ENCODE results near the gene NELFA. TPM values are rescaled to one million over a fixed set of nuclear protein-coding genes. Genes with fewer than 3 reads are reported as not detected.

Gene NELFA
- total RNA-seq: 14.7 and 21.8 TPM in 2 replicates

- DNase-seq (ENCODE audit: extremely low read depth, low read depth, low spot score): peak; percentile 67
Observed at GRCh38 chr4:2008921-2009650, at the start of gene NELFA. Gene NELFA (minus strand): TSS chr4:2008974. CDS start chr4:2008959, 15 bp downstream.

DNA sequence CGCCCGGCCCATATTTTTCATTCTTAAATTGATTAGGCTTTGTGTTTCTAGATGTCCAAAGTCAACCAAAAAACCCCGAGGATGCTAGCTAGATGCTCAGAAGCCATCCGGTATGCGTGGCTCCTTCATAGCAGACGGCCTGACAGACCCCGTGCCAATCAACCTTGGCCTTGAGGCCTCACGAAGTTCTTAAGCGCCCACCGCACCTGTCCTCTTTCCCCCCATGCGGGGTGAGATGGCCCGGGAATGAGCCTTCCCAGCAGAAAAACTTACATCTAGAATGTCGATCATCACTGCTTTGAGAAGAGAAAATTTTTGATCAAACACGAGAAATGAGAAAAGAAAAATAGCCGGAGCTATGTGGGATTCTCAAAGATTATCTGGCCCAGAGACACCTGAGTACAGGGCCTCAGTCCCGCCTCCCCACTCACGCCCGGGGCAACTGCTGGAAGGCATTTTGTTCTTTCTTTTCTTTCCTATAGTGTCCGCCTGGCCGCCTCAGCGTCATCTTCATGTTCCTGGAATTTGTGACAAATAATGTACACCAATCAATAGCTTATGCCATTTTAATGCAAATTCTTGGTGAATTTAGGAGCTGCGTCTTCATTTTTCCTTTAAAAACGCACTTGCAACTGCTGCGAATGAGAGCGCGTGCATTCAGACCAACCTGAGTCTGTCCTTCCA, 48.8 kb upstream of the NELFA start:
- DNase-seq (ENCODE audit: extremely low read depth, low read depth, low spot score): no peak

DNA sequence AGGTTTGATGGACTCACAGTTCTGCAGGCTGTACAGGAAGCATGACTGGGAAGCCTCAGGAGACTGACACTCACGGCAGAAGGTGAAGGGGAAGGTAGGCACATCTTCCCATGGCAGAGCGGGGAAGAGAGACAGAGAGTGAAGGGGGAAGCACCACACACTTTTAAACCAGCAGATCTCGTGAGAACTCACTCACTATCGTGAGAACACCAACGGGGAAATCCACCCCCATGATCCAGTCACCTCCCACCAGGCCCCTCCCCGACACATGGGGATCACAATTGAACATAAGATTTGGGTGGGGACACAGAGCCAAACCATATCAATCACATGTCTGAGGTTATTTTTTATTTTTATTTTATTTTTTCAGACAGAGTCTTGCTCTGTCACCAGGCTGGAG, 45.4 kb upstream of the NELFA start:
- DNase-seq (ENCODE audit: extremely low read depth, low read depth, low spot score): no peak

GRCh38 chr4:2051086-2051485, 42.3 kb upstream of the NELFA start:
- DNase-seq (ENCODE audit: extremely low read depth, low read depth, low spot score): no peak

- no peak for DNase-seq (ENCODE audit: extremely low read depth, low read depth, low spot score)
Observed at GRCh38 chr4:2049811-2050210, 41.0 kb upstream of the NELFA start.

- DNase-seq (ENCODE audit: extremely low read depth, low read depth, low spot score): no peak
Observed at GRCh38 chr4:2049381-2049780, 40.6 kb upstream of the NELFA start.

- DNase-seq (ENCODE audit: extremely low read depth, low read depth, low spot score): no peak
Observed at GRCh38 chr4:2048831-2049230, 40.1 kb upstream of the NELFA start.

DNA sequence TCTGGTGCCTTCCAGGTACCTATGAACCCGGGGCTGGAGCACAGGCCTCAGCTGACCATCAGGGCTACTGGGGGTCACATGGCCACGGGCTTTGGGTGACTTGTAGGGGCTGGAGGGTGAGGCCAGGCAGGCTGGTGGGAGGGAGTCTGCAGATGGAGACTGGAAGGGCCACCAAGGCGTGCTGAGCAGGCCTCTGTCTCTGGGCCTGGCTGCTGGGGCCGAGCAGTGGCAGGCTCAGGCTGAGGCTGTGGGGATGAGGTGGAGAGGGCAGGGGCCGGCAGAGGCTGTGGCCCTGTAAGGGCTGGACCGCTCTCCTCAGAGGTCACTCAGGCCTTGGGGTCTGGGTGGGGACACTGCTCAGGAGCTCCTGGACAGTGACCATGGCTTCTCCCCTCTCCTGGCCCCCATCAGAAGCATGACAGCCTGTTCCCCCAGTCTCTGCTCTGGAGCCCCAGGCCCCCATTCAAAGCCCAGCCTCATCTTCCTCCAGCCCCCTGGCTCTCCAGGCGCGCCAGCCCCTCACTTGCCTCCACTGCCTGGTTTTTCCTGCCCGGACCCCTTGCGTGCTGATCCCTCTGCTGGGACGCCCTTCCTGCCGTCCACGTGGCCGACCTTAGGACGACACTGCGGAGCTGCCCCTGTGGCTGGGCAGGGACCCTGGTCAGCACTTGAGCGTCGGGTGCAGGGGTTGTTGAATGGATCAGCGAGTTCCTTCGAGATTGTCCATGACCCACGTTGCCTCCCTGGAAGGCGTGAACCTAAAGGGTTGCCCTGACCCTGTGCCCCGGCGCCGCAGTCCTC, 39.2 kb upstream of the NELFA start:
- DNase-seq (ENCODE audit: extremely low read depth, low read depth, low spot score): no peak

GRCh38 chr4:2047031-2047660, 38.4 kb upstream of the NELFA start:
- DNase-seq (ENCODE audit: extremely low read depth, low read depth, low spot score): no peak

DNA sequence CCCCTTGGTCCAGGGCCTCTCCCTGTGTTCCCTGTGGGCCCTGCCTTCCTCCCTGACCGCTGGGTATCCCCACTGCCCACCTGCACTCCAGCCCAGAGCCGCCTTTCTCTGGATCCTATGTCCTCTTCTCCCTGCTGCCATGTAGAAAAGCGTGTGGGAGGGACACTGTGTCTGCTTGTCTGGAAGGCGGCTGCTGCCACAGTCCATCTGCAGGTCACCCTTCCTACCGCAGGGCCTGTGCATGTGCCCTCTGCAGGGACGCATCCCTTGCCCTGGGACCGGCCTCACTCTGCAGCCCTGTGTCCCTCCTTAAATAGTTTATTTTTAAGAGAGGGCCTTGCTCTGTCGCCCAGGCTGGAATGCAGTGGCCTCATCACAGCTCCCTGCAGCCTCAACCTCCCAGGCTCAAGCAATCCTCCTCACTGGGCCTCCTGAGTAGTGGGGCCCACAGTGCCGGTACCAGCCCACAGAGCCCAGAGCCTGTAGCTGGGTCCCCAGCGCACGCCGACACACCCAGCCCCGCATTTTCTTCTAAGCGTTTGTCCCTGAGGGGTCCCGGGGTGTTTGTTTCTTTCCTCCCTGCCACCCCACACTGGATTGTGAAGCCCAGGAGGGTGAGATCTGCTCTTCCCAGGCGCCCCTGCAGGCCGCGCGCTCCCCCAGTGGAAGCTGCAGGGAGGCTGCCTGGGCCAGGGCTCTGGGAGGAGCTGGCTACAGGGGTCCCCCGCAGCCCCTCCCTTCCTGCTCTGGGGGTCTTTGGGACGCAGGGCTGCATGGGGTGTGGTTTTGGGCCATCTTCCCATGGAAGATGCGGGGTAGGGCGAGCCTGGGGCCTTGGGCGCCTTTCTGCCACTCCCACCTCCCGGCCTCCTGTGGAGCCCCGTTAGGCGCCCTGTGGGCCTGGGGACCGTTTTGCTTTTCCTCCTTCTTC, 37.5 kb upstream of the NELFA start:
- no peak for DNase-seq (ENCODE audit: extremely low read depth, low read depth, low spot score)

DNA sequence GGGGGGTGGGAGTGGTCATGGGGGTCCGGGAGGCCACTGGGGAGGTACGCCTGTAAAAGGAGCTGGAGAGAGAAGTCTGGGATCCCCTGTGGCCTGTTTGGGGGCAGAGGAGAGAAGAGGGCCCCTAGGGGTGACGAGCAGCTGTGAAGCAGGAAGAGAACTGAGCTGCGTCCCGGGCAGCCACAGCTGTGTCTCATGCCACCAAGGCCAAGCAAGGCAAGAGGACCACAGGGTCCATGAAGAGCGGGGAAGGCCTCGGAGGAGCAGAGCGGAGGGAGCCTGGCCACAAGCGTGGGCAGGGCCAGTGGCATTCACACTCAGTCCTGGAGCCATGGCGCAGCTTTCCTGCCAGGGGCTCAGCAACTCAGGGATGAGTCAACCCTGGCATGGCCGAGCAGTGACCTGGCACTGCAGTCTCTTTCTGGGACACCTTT, 36.8 kb upstream of the NELFA start:
- no peak for DNase-seq (ENCODE audit: extremely low read depth, low read depth, low spot score)

- DNase-seq (ENCODE audit: extremely low read depth, low read depth, low spot score): no peak
Observed at GRCh38 chr4:2044542-2045517, 36.1 kb upstream of the NELFA start.

DNA sequence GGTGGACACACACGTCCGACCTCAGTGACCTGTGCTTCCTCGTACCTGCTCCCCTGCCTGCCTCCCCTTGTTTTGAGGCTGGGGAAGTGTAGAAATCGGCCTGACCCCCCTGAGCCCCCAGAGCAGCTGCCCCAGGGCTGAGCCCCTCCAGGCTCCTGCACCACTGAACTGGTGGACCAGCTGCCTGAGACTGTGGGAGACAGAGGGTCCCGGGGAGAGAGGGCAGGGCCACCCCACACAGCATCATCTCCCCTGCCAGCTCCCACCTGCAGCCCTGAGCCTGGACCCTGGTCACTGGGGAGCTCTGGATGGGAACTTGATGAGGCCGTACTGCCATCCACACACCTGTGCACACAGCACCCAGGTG, 35.3 kb upstream of the NELFA start:
- no peak for DNase-seq (ENCODE audit: extremely low read depth, low read depth, low spot score)

- no peak for DNase-seq (ENCODE audit: extremely low read depth, low read depth, low spot score)
Observed at GRCh38 chr4:2043396-2044118, 34.8 kb upstream of the NELFA start.

DNA sequence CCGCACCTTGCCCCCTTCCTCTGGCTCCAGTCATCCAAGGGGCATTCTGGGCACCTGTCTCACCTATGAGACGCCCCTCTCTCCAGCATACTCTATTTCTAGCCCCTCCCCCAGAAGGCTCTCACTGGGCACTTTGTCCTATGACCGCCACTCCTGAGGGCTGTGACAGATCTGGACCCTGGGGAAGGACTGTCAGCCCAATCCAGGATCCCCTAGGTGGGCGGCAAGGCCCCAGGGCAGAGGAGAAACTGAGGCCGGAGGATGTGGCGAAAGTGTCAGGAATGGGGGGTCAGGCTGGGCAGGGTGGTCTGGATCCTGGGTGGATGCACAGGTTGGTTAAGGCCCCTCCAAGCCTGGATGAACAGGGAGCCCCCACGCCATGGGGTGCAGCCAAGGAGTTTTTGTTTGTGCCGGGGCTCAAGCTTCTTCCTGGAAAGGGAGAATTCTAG, 34.2 kb upstream of the NELFA start:
- DNase-seq (ENCODE audit: extremely low read depth, low read depth, low spot score): no peak

- no peak for DNase-seq (ENCODE audit: extremely low read depth, low read depth, low spot score)
Observed at GRCh38 chr4:2042204-2042946, 33.6 kb upstream of the NELFA start.

Data from glomerular endothelial cell (primary cell).